IPS-11a (cell line): Measurements from ENCODE around the gene VMAC.

Experiments
- H3K4me3 ChIP-seq: one replicate; pipeline ENCODE4 v1.5.1; 2013; ENCODE audit warnings: low read depth, low read length, control low read depth

The VMAC gene

GRCh38 chr19:5951338-5951861 lies 46.7 kb downstream of the VMAC start:
- H3K4me3 ChIP-seq: no peak overlapping the region

- H3K4me3 ChIP-seq: no peak overlapping the region
Observed at GRCh38 chr19:5952193-5953029, 47.7 kb downstream of the VMAC start.

DNA sequence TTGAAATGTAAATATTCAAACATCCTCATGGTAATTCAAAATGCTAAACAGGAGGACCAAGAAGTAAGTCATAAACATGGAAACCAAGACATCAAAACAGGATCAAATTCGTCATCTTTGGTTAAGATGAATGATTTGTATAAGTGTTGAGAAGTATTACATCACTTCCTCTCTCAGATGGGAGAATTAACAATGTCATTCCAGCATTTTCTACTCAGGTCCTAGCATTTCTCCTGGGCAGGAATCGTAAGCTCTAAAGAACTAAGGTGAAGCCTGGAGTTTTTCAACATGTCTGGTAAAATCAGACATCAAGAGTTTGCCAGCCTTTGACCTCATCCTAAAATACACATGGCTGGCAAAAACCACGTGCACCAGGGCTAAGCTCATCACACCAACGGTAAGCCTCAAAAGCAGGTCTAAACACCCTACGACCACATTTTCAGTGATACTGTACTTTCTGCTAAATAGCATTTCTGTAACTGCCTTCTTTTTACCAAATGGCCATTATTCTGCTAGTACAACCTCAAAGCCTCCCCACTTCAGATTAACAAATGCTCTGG lies 48.4 kb downstream of the VMAC start:
- H3K4me3 ChIP-seq: no peak overlapping the region

- H3K4me3 ChIP-seq: no peak overlapping the region
Observed at GRCh38 chr19:5953680-5954213, 49.1 kb downstream of the VMAC start.

DNA sequence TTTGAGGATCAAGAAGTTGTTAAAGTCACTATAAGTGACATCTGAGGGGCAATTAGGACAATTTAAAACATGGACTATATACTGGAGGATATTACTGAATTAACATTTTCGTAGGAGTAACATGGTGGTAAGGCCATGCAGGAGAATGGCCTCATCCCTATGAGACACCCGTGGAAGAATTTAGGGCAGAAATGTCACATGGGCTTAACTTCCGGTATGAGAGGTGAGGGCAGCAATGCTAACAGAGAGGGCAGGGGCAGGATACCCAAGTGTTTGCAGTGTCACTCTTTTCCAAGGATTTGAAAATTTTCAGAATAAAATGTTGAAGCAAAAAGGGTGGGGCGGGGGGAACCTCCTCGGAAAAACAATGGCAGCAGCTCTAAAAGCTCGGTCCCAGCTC lies 49.6 kb downstream of the VMAC start:
- H3K4me3 ChIP-seq: no peak overlapping the region

GRCh38 chr19:5955636-5955935 lies 50.9 kb downstream of the VMAC start:
- H3K4me3 ChIP-seq: no peak overlapping the region

- no peak overlapping the region for H3K4me3 ChIP-seq
Observed at GRCh38 chr19:5956323-5956722, 51.7 kb downstream of the VMAC start.

- H3K4me3 ChIP-seq: no peak overlapping the region
Observed at GRCh38 chr19:5956728-5957127, 52.1 kb downstream of the VMAC start.

DNA sequence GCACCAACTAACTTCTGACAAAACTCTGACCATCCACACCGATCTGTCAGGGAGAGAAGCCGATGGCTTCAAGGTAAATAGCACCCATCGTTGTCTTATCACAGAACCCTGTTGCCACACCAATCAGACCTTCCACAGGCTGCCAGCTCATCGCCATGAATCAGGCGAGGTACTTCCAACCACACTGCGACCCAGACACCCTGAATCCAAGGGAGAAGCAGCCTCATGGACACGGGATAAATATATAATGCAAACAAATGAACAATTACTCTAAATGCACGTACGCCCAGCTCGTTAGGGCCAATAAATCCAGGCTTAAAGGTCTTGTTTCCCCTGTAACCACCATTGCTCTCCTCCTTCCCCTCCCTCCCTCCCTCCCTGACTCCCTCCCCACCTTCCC lies 52.5 kb downstream of the VMAC start:
- H3K4me3 ChIP-seq: no peak overlapping the region

DNA sequence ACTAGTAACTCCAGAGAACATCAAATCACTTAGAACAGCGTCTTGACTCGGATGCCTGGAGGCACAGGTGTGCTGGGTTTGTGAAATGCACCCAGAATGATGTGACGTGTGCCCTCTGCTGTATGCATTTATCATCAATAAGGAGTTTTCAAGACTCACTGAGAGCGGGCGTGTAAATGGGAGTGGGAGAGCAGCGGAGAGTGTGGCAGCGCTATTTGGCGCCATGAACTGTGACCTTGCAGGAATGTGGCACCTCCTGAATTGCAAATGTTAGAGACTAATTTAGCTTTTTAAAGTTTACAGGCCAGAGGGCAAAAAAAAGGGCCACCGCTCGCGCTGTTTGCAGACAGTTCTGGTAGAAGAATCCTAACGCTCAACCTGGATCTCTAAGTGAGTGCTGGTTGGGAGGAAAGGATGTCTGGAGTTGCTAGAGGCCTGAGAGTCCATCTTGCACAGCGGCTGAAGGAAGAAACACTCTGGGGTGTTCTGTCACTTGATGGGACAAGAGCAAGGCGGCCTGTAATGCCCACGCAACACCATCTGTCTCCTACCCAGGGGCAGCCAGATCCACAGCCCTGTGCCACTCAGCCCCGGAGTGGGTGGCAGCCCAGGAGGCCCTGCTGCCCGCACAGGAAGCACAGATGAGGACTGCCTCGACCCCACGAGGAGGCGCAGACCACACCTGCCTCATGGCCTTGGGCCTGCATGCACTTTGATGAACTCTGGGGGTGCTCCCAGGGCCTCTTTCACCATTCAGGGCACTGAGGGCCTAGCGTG lies 53.6 kb downstream of the VMAC start:
- no peak overlapping the region for H3K4me3 ChIP-seq

GRCh38 chr19:5958851-5959122 lies 54.1 kb downstream of the VMAC start:
- no peak overlapping the region for H3K4me3 ChIP-seq

DNA sequence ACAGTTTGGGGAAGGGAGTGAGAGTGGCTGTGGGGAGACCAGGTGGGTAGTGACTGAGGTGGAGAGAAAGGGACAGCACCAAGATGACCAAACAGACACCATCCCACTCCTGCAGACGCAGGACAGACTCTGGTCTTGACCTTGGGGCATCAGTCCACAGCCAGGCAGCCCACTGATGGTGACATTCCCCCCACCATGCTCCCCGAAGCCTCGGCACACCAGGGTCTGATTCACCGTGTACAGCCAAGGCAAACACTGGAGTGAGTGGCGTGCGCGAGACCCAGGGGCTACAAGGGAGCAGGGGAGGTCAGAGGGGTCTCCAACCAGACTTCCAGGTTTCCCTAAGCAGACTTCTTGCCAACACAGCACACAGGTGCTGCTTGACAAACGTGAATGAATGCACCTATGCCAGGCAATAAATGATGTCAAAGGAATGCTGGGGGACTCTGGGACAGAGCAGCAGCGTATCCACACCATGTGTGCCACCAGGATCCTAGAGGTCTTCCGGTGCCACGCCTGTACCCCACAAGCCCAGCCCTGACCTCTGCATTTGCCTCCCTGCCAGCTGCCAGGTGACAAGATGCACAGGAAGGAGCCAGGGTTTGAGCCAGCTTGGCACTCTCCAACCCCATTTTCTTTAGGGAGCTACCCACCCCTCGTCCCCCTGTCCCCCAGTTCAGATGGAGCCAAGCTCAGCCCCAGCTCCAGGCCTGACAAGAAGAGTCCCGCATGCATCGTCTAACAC lies 54.8 kb downstream of the VMAC start:
- no peak overlapping the region for H3K4me3 ChIP-seq
